ENCODE data around the gene STAG1. TPM values are rescaled to one million over a fixed set of nuclear protein-coding genes. Genes with fewer than 3 reads are reported as not detected.

STAG1 gene
- total and polyA plus RNA-seq, 2 donors (not counting 1 experiment from before 2014, with no cell fraction given) = 23.2 to 38.6 TPM

DNA sequence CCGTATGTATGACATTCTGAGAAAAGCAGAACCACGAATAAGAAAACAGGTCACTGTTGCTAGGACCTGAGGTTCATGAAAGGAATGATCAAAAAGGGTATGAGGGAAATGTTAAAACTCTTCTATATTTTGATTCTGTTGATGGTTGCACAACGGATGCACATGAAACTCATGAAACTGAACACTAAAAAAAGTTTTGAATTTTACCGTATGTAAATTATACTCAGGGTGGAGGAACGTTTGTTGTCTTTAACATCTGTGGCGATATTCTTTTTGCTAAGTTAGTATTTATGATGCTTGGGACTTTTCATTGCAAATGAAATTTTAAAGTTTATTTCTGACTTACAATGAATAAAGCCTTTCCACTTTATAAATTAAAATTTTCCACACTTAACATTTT, 55.4 kb downstream of the STAG1 start:
- peaks cover 29% of the 10 kb centered on the region for H3K79me2 ChIP-seq (ENCODE audit: control insufficient read depth, insufficient read depth, low read length)
- no peaks in the 10 kb centered on the region for H3K27me3 ChIP-seq (ENCODE audit: control insufficient read depth, insufficient read depth, low read length)
- TF ChIP-seq EZH2 (IDR thresholded peaks at IDR 0.05; ENCODE audit: low read length, missing control alignments) = no peak
- TF ChIP-seq, protein P1, sequence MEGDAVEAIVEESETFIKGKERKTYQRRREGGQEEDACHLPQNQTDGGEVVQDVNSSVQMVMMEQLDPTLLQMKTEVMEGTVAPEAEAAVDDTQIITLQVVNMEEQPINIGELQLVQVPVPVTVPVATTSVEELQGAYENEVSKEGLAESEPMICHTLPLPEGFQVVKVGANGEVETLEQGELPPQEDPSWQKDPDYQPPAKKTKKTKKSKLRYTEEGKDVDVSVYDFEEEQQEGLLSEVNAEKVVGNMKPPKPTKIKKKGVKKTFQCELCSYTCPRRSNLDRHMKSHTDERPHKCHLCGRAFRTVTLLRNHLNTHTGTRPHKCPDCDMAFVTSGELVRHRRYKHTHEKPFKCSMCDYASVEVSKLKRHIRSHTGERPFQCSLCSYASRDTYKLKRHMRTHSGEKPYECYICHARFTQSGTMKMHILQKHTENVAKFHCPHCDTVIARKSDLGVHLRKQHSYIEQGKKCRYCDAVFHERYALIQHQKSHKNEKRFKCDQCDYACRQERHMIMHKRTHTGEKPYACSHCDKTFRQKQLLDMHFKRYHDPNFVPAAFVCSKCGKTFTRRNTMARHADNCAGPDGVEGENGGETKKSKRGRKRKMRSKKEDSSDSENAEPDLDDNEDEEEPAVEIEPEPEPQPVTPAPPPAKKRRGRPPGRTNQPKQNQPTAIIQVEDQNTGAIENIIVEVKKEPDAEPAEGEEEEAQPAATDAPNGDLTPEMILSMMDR (conservative IDR thresholded peaks at IDR 0.05 in 1 of 2, IDR thresholded peaks at IDR 0.05 in 1 of 2; ENCODE audit: low read depth in 1 of 2, low read length in 2 of 2) = no peak
- no peaks in the 10 kb centered on the region for H4K20me1 ChIP-seq (ENCODE audit: control insufficient read depth, extremely low read depth, insufficient read depth, low read length)
- H3K4me3 ChIP-seq (replicated peaks in 1 of 4; ENCODE audit: control extremely low read depth in 1 of 4, insufficient read depth in 1 of 4, low read depth in 3 of 4, low read length in 4 of 4) = no peak overlapping the region
- H3K9ac ChIP-seq (ENCODE audit: insufficient read depth, low read length) = no peak overlapping the region
- H3K9me3 ChIP-seq (ENCODE audit: control insufficient read depth, insufficient read depth, low read depth, low read length) = no peaks in the 10 kb centered on the region
- no peaks in the 10 kb centered on the region for H3K36me3 ChIP-seq (ENCODE audit: control insufficient read depth, insufficient read depth, low read length)
- H3K27ac ChIP-seq (ENCODE audit: insufficient read depth, low read length) = no peak overlapping the region
- no peak overlapping the region for H3K4me2 ChIP-seq (ENCODE audit: extremely low read depth, insufficient read depth, low read length)
- H2AFZ ChIP-seq (ENCODE audit: low read length) = no peak overlapping the region
- no peaks in the 10 kb centered on the region for H3K4me1 ChIP-seq (ENCODE audit: control insufficient read depth, extremely low read depth, insufficient read depth, low read length)
- DNase-seq (ENCODE audit: low read depth in 2 of 2) = no peak

DNA sequence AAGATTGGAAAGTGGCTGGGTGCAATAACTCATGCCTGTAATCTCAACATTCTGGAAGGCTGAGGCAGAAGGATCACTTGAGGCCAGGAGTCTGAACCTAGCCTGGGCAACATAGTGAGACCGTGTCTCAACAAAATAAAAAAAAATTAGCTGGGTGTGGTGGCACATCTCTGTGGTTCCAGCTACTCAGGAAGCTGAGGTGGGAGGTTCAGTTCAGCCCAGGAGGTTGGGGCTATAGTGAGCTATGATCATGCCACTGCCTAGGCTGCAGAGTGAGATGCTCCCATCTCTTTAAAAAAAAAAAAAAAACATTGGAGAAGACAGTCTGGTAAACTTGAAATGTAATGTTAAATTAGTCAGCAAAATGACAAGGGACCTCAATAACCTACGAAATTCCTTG, 57.9 kb downstream of the STAG1 start:
- Histone ChIP-seq H3K27ac (ENCODE audit: insufficient read depth, low read length) (no peak overlapping the region), H3K4me3 (replicated peaks in 1 of 4; ENCODE audit: control extremely low read depth in 1 of 4, insufficient read depth in 1 of 4, low read depth in 3 of 4, low read length in 4 of 4) (no peak overlapping the region), H3K27me3 (ENCODE audit: control insufficient read depth, insufficient read depth, low read length) (no peaks in the 10 kb centered on the region), H3K36me3 (ENCODE audit: control insufficient read depth, insufficient read depth, low read length) (no peaks in the 10 kb centered on the region), H3K9me3 (ENCODE audit: control insufficient read depth, insufficient read depth, low read depth, low read length) (no peaks in the 10 kb centered on the region), H3K4me2 (ENCODE audit: extremely low read depth, insufficient read depth, low read length) (no peak overlapping the region), H4K20me1 (ENCODE audit: control insufficient read depth, extremely low read depth, insufficient read depth, low read length) (no peaks in the 10 kb centered on the region), H3K79me2 (ENCODE audit: control insufficient read depth, insufficient read depth, low read length) (peaks cover 29% of the 10 kb centered on the region), H3K9ac (ENCODE audit: insufficient read depth, low read length) (no peak overlapping the region), H2AFZ (ENCODE audit: low read length) (no peak overlapping the region), H3K4me1 (ENCODE audit: control insufficient read depth, extremely low read depth, insufficient read depth, low read length) (no peaks in the 10 kb centered on the region)
- no peak for TF ChIP-seq EZH2 (IDR thresholded peaks at IDR 0.05; ENCODE audit: low read length, missing control alignments)
- TF ChIP-seq, protein P1 (conservative IDR thresholded peaks at IDR 0.05 in 1 of 2, IDR thresholded peaks at IDR 0.05 in 1 of 2; ENCODE audit: low read depth in 1 of 2, low read length in 2 of 2) = no peak
- DNase-seq (ENCODE audit: low read depth in 2 of 2) = no peak

DNA sequence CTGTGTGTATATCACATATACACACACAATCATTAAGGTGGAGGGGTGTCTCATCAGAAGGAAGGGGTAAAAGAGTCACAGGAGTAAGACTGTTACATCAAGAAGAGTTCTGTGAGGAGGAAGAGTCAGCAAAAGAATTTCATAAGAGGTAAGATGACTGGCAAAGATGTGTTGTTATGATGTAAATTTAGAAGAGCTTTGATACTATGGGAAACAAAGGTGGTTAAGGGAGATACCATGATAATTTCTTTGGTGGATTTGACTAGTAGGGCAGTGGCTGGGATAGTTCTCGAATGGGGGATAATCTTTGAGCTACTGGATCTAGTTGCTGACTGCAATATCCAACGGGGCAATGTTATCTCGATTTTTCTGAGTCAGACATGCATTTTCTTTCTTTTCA, 61.6 kb downstream of the STAG1 start:
- Histone ChIP-seq H2AFZ (ENCODE audit: low read length) (no peak overlapping the region), H3K4me1 (ENCODE audit: control insufficient read depth, extremely low read depth, insufficient read depth, low read length) (no peaks in the 10 kb centered on the region), H3K9ac (ENCODE audit: insufficient read depth, low read length) (no peak overlapping the region), H3K79me2 (ENCODE audit: control insufficient read depth, insufficient read depth, low read length) (peaks cover 12% of the 10 kb centered on the region), H3K9me3 (ENCODE audit: control insufficient read depth, insufficient read depth, low read depth, low read length) (no peaks in the 10 kb centered on the region), H3K4me3 (replicated peaks in 1 of 4; ENCODE audit: control extremely low read depth in 1 of 4, insufficient read depth in 1 of 4, low read depth in 3 of 4, low read length in 4 of 4) (no peak overlapping the region), H3K27me3 (ENCODE audit: control insufficient read depth, insufficient read depth, low read length) (no peaks in the 10 kb centered on the region), H3K27ac (ENCODE audit: insufficient read depth, low read length) (no peak overlapping the region), H3K36me3 (ENCODE audit: control insufficient read depth, insufficient read depth, low read length) (no peaks in the 10 kb centered on the region), H4K20me1 (ENCODE audit: control insufficient read depth, extremely low read depth, insufficient read depth, low read length) (no peaks in the 10 kb centered on the region), H3K4me2 (ENCODE audit: extremely low read depth, insufficient read depth, low read length) (no peak overlapping the region)
- no peak for TF ChIP-seq EZH2 (IDR thresholded peaks at IDR 0.05; ENCODE audit: low read length, missing control alignments)
- TF ChIP-seq, protein P1 (conservative IDR thresholded peaks at IDR 0.05 in 1 of 2, IDR thresholded peaks at IDR 0.05 in 1 of 2; ENCODE audit: low read depth in 1 of 2, low read length in 2 of 2) = no peak
- no peak for DNase-seq (ENCODE audit: low read depth in 2 of 2)

Data from fibroblast of lung (primary cell).